ENCODE measurements around the gene PPP2R2C. TPM values are rescaled to one million over a fixed set of nuclear protein-coding genes. Genes with fewer than 3 reads are reported as not detected.

Gene PPP2R2C
- total RNA-seq, 1 experiment from 2014 or later = 8.1 TPM

DNA sequence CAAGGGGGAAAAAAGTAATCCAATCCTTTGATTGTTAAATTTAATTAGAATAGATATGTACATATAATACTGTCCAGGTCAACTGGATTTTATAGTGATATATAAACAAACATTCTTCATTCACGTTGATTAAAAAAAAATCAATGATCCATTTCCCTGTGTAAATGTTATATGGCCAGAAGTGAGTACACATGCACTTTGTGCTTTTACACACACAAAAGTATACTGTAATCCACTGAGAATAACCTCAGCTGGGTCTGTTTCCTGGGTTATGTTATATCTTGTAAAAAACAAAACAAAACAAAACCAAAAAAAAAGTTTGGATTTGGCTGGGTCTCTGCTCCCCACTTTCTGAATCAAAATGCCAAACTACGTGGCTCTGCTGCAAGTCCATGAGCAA lies 151.1 kb downstream of the PPP2R2C start:
- Histone ChIP-seq H3K4me1 (ENCODE audit: insufficient read depth, low read length) (no peaks in the 10 kb centered on the region), H4K91ac (ENCODE audit: insufficient read length, low read depth, low read length) (no peak overlapping the region), H2BK20ac (ENCODE audit: low read depth, low read length, poor library complexity, severe bottlenecking) (no peak overlapping the region), H2BK5ac (ENCODE audit: insufficient read length, low read length) (no peak overlapping the region), H2BK12ac (ENCODE audit: insufficient read length, low read depth, low read length) (no peak overlapping the region), H2AK5ac (ENCODE audit: insufficient read length, low read length) (no peak overlapping the region), H3K56ac (ENCODE audit: insufficient read length, low read depth, low read length) (no peak overlapping the region), H4K8ac (replicated peaks; ENCODE audit: insufficient read length, low read depth, low read length) (no peak overlapping the region), H3K79me2 (ENCODE audit: insufficient read depth, low read length) (no peaks in the 10 kb centered on the region), H3K14ac (ENCODE audit: insufficient read depth, low read length) (no peak overlapping the region), H3K79me1 (ENCODE audit: insufficient read depth, low read depth, low read length, poor library complexity, severe bottlenecking) (no peaks in the 10 kb centered on the region), H3T11ph (ENCODE audit: low read length) (no peak overlapping the region), H3K18ac (ENCODE audit: insufficient read length, low read depth, low read length) (no peak overlapping the region), H2BK120ac (ENCODE audit: low read depth, low read length, poor library complexity, severe bottlenecking) (no peak overlapping the region), H4K20me1 (ENCODE audit: control insufficient read depth, insufficient read depth, insufficient read length) (no peaks in the 10 kb centered on the region), H3K4ac (ENCODE audit: low read depth, low read length) (no peak overlapping the region), H3K9ac (ENCODE audit: extremely low read depth, insufficient read length, low read length) (no peak overlapping the region), H3K27me3 (ENCODE audit: insufficient read depth, low read length) (no peaks in the 10 kb centered on the region), H4K5ac (ENCODE audit: insufficient read length, low read depth, low read length) (no peak overlapping the region), H2BK15ac (ENCODE audit: low read depth, low read length) (no peak overlapping the region), H3K23ac (ENCODE audit: insufficient read length, low read depth, low read length) (no peak overlapping the region), H3K4me2 (ENCODE audit: insufficient read depth, insufficient read length, low read length) (no peak overlapping the region), H3K23me2 (ENCODE audit: insufficient read length, low read depth, low read length, poor library complexity, severe bottlenecking) (no peaks in the 10 kb centered on the region), H3K9me3 (ENCODE audit: control insufficient read depth, low read depth, low read length) (no peaks in the 10 kb centered on the region), H2AFZ (ENCODE audit: low read length) (no peak overlapping the region), H3K27ac (ENCODE audit: insufficient read length, low read depth, low read length) (no peak overlapping the region)
- no CpG with 5 or more reads among the region's 2 CpGs for WGBS (ENCODE audit: extremely low coverage, insufficient read length, low lambda C conversion rate)
- H3K36me3 Mint-ChIP-seq (ENCODE audit: insufficient read depth in 1 of 3, low read depth in 3 of 3) = peaks cover 0 to 5% (median 3%) of the 10 kb centered on the region in 3 experiments; a peak in 4 of 7 replicates
- TF ChIP-seq, protein P1, sequence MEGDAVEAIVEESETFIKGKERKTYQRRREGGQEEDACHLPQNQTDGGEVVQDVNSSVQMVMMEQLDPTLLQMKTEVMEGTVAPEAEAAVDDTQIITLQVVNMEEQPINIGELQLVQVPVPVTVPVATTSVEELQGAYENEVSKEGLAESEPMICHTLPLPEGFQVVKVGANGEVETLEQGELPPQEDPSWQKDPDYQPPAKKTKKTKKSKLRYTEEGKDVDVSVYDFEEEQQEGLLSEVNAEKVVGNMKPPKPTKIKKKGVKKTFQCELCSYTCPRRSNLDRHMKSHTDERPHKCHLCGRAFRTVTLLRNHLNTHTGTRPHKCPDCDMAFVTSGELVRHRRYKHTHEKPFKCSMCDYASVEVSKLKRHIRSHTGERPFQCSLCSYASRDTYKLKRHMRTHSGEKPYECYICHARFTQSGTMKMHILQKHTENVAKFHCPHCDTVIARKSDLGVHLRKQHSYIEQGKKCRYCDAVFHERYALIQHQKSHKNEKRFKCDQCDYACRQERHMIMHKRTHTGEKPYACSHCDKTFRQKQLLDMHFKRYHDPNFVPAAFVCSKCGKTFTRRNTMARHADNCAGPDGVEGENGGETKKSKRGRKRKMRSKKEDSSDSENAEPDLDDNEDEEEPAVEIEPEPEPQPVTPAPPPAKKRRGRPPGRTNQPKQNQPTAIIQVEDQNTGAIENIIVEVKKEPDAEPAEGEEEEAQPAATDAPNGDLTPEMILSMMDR (conservative IDR thresholded peaks at IDR 0.05) = no peak
- H3K4me3 Mint-ChIP-seq = no peak overlapping the region
- no peaks in the 10 kb centered on the region; a peak in 1 of 5 replicates for H3K9me3 Mint-ChIP-seq
- H3K27ac Mint-ChIP-seq = no peak overlapping the region
- H3K27me3 Mint-ChIP-seq (ENCODE audit: low read depth) = peaks cover 1% of the 10 kb centered on the region
- peaks cover 13 to 15% of the 10 kb centered on the region in 2 experiments for H3K4me1 Mint-ChIP-seq
- DNase-seq = no peak

All from H9 (cell line).